BJ (cell line): ENCODE measurements around the gene SMARCA2. TPM values are rescaled to one million over a fixed set of nuclear protein-coding genes. Genes with fewer than 3 reads are reported as not detected.

Source experiments
- CTCF ChIA-PET: fragments of 350-600 bp; formaldehyde crosslinking; extraction: SDS; loops from one replicate; lab custom pipeline; 2021; ENCODE audit warnings: antibody characterized with exemption, inconsistent platforms; lab: Yijun Ruan, JAX
- POLR2A ChIA-PET: fragments of 300-600 bp; sonication (Branson Sonifier 250); formaldehyde crosslinking; extraction: SDS; loops from one replicate; lab custom pipeline; 2021; ENCODE audit warnings: antibody characterized with exemption; lab: Charles Lee
- DNase-seq: peaks from one replicate; pipeline ENCODE4 v3.0.0-alpha.2; 2011; ENCODE audit warnings: low read depth
- H3K27me3 ChIP-seq: 2 replicates; pipeline ENCODE4 v1.6.0; 2011; ENCODE audit warnings: low read length; ENCODE audit not compliant: control insufficient read depth, insufficient read depth
- H3K36me3 ChIP-seq: 2 replicates; pipeline ENCODE4 v1.5.1; 2011; ENCODE audit warnings: low read length; ENCODE audit not compliant: control insufficient read depth, insufficient read depth
- H3K4me3 ChIP-seq: 2 replicates; pipeline ENCODE4 v1.5.1; 2011; ENCODE audit warnings: low read depth, mild to moderate bottlenecking, control low read depth, low read length
- polyA plus RNA-seq: library from polyadenylated mRNA; depleted of rRNA; stranded (reverse); fragments of >200 nt; gene quantifications from 2 replicates; pipeline ENCODE4 v1.2.3, GENCODE V29; 2011
- TF ChIP-seq, protein P1 (sequence below): IDR thresholded peaks from 2 replicates; pipeline ENCODE4 v1.5.1; 2011; ENCODE audit warnings: low read depth, mild to moderate bottlenecking, control low read depth, inconsistent platforms, low read length, moderate library complexity; ENCODE audit not compliant: insufficient read depth

SMARCA2 gene
- polyA plus RNA-seq, 1 experiment, result 67.4 TPM

DNA sequence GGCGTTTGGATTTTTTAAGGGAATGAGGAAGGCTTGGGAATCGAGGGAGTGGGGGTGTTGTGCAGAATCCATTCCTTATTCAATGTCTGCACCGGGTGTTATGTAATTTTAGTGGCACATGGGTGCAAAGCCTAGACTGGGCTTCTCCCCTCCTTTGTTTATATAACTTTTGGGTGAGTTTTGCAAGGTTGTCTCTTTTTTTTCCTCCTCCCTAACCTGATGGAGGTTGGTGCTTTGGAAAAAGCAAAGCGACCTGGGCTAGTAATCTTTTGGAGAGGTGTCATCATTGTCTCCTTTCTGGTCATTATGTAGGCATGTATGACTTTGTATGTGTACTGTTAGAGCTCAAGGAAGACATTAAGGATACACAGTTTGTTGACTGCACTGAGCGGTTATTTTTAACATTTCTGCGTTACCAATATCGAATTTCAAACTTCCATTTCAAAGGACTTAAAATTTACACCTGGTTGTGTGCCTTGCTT is 3.1 kb downstream of the SMARCA2 start:
- no peak for DNase-seq
- ChIA-PET CTCF (interaction anchor here (0.8 kb wide), 1 partner anchor 31 kb away, joined by 3 read pairs; no protein-coding TSS in a partner anchor), POLR2A (no interaction called here)
- no peaks in the 10 kb centered on the region; the same call in 1 of the 2 replicates for H3K36me3 ChIP-seq
- H3K4me3 ChIP-seq, result peak overlapping the region; percentile 91
- TF ChIP-seq, protein P1, sequence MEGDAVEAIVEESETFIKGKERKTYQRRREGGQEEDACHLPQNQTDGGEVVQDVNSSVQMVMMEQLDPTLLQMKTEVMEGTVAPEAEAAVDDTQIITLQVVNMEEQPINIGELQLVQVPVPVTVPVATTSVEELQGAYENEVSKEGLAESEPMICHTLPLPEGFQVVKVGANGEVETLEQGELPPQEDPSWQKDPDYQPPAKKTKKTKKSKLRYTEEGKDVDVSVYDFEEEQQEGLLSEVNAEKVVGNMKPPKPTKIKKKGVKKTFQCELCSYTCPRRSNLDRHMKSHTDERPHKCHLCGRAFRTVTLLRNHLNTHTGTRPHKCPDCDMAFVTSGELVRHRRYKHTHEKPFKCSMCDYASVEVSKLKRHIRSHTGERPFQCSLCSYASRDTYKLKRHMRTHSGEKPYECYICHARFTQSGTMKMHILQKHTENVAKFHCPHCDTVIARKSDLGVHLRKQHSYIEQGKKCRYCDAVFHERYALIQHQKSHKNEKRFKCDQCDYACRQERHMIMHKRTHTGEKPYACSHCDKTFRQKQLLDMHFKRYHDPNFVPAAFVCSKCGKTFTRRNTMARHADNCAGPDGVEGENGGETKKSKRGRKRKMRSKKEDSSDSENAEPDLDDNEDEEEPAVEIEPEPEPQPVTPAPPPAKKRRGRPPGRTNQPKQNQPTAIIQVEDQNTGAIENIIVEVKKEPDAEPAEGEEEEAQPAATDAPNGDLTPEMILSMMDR, result no peak
- no peaks in the 10 kb centered on the region for H3K27me3 ChIP-seq

DNA sequence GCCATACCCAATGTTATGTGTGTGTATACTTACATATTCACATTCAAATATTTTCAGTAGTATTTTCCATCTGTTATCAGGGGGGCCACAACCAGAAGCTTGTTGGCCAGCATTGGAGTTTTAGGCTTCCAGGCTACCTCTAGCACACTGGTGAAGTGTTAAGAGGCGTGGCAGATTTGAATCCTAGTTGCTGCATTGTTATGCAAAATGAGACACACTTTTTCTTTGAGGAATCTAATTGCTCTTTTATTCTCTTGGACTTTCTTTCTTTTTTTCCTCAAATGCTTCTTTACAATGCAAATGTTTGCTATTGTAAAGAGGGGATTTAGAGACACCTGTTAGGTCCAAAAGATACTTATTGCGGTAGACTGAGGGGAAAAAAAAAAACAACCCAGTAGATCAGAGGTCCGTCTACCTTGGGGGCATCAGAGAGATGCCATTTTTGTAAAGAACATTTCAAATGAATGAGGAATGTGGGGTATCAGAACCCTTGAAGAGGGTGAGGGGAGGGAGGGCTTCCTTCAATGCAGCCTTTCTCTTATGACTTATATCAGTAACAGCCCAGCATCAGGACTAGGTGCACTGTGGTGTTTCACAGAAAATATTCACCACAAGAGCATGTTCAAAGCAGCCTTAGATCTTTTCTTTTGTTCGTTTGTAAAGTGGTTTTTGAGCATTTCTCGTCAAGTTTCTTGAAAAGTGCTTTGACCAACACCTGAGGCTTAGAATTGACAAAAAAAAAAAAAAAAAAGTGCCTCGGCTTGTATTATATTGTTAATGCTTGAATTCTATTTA is 3.8 kb downstream of the SMARCA2 start:
- Histone ChIP-seq H3K4me3 (peak overlapping the region; percentile 91), H3K27me3 (no peaks in the 10 kb centered on the region), H3K36me3 (no peaks in the 10 kb centered on the region; the same call in 1 of the 2 replicates)
- TF ChIP-seq, protein P1, result no peak
- no peak for DNase-seq
- ChIA-PET POLR2A (no interaction called here), CTCF (no interaction called here)

DNA sequence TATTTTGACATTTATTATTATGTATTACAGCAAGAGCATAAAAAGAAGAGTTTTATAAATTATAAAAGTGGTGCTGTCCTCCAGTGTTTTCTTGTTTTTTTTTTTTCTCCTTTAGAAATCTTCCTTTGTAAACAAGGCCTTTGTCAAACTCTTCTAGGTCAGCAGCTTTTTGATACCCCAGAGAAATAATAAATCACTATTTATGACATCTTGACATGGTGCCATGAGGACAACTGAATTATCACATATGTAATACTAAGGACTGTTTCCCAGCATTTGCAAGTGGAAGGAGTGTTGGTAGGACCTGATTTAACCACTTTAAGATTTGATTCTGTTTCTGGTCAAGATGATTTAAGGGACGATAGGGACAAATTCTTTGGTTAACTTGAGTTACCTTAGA is 4.6 kb downstream of the SMARCA2 start:
- no peaks in the 10 kb centered on the region; the same call in 1 of the 2 replicates for H3K36me3 ChIP-seq
- H3K4me3 ChIP-seq, result no peak overlapping the region
- TF ChIP-seq, protein P1, result no peak
- ChIA-PET POLR2A (no interaction called here), CTCF (no interaction called here)
- no peaks in the 10 kb centered on the region for H3K27me3 ChIP-seq
- DNase-seq, result no peak

DNA sequence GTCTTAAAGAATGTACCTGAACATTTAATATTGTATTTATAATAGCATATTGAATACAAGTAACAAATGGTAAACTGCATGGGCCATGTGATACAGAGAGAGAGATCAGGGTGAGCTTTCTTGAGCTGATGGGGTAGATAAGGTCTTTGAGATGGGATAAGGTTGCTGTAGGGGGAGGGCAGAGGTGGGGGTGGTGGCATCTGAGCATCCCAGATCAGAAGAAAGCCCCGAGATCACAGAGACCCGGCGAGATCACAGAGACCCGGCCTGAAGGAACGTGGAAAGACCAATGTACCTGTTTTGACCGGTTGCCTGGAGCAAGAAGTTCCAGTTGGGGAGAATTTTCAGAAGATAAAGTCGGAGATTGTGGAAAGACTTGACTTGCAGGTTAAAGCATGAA is 6.6 kb downstream of the SMARCA2 start:
- ChIA-PET POLR2A (no interaction called here), CTCF (no interaction called here)
- Histone ChIP-seq H3K4me3 (no peak overlapping the region), H3K27me3 (no peaks in the 10 kb centered on the region), H3K36me3 (no peaks in the 10 kb centered on the region; the same call in 1 of the 2 replicates)
- TF ChIP-seq, protein P1, result no peak
- no peak for DNase-seq

DNA sequence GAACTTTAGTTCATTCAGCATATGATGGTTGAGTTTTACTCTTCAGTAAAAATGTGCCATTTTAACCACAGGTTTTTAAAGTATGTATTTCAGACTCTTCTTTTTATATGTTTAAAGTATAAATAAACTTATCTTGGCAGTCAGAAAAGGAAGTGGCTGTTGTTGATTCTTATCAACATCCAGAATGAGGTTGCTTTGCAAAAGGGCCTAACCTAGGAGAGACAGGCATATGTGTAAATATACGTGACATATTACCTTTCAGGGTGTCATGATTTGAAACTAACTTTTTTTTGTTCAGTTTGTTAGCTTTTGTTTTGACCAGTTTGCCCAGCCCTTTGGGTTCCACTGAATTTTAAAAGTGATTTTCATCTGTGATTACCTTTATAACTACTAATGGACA is 7.4 kb downstream of the SMARCA2 start:
- DNase-seq, result no peak
- TF ChIP-seq, protein P1, result no peak
- ChIA-PET CTCF (no interaction called here), POLR2A (no interaction called here)
- Histone ChIP-seq H3K36me3 (no peaks in the 10 kb centered on the region; the same call in 1 of the 2 replicates), H3K27me3 (no peaks in the 10 kb centered on the region), H3K4me3 (no peak overlapping the region)
